Measurements from ENCODE around the gene AOPEP. TPM values are rescaled to one million over a fixed set of nuclear protein-coding genes. Genes with fewer than 3 reads are reported as not detected.

AOPEP gene
- total RNA-seq, 4 donors from 2014 or later = 56.5 to 160 (median 103) TPM

DNA sequence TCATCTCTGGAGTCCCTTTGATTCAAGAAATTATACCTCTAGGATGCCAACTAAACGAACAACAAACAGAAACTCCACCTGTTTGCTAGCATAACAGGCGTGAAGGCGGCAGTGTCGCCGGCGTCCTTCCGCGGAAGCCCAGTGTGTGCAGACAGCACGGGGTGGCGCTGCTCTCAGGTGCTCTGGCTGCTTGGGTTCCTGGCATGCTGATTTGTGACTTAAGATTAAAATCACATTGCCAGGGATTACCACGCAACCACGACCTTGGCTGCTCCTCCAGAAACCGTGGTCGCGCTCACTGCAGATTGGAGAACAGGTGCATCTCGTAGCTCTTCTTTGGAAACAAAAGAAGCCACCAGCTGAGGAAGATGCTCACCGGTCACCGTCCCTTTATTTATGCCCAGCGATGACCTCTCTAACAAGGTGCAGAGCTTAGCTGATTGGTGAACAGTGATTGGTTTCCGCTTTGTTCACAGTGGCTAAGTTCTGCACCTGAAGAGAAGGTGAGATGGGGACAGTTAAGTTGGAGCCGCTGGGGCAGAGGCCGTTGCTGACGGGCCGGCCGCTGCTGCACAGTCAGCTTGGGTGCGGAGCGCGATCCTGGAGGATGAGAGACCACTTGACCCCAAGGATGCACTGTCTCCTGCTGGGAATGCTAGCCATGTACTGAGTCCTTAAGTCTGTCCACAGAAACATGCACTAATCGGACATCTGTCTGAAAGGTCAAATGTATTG is 358.7 kb downstream of the AOPEP start:
- peak overlapping the region; percentile 84 to 96 (median 91) for H3K27ac ChIP-seq
- H3K36me3 ChIP-seq = peaks cover 0 to 19% of the 10 kb centered on the region in 2 donors
- in situ Hi-C loops (cut with MboI; ENCODE audit: low sequenced_read_pairs in 4 of 4) = no loop called here
- peak in 1 of 2 donors; percentile 73 for DNase-seq
- H3K4me1 ChIP-seq = peaks cover 72 to 79% of the 10 kb centered on the region in 2 donors
- H3K27me3 ChIP-seq = no peaks in the 10 kb centered on the region
- no peaks in the 10 kb centered on the region for H3K9me3 ChIP-seq
- intact Hi-C loops (cut with DNase I; ENCODE audit: low total_unique reads) = loop anchor here (2.0 kb wide), 1 partner anchor 42 kb away; no protein-coding TSS in a partner anchor
- peak overlapping the region in 1 of 4 donors; percentile 19 for H3K4me3 ChIP-seq
- TF ChIP-seq POLR2A (IDR thresholded peaks at IDR 0.05) (no peak), CTCF (IDR thresholded peaks at IDR 0.05 in 4 of 5, conservative IDR thresholded peaks at IDR 0.05 in 1 of 5) (no peak)
- ATAC-seq = peak; percentile 21 to 33

DNA sequence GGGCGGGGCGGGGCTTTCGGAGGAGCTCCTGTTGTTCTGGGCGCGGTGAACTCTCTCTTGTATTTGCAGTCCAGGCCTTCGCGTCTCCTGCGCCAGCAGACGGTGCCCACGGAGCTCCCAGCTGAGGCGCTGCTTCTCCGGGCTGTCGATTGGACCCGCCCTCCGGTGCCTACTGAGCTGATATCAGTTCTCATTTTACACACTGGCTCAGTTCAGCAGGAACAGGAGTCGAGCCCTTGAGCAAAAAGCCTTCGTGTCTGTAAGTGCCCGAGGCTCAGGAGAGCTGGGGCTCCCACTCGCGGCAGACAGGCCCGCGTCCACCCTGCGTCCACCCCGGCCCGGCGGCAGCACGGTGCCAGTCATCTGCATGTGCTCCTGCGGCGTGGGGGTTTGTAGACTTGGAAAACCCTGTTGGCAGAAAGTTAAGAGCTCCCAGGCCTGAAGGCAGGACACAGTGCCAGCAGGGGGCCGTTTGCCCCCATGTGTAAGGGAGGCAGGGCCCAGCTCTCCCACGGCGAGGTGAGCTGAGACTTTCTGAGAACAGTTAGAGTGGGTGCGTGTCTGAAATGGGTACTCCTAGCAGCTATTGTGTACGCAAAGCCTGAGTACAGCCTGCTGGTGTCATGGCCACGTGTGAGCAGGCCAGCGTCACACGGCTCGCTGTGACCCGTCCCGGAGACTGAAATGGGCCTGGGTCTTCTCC is 359.5 kb downstream of the AOPEP start:
- DNase-seq (peak; percentile 77), ATAC-seq (peak; percentile 18 to 47)
- H3K9me3 ChIP-seq = no peaks in the 10 kb centered on the region
- H3K4me3 ChIP-seq = no peak overlapping the region
- TF ChIP-seq CTCF (IDR thresholded peaks at IDR 0.05 in 4 of 5, conservative IDR thresholded peaks at IDR 0.05 in 1 of 5) (peak in 2 of 5 experiments; percentile 6 to 14), POLR2A (IDR thresholded peaks at IDR 0.05) (peak; percentile 12 to 23)
- H3K27me3 ChIP-seq = no peaks in the 10 kb centered on the region
- intact Hi-C loops (cut with DNase I; ENCODE audit: low total_unique reads) = loop anchor here (2.0 kb wide), 1 partner anchor 41 kb away; no protein-coding TSS in a partner anchor
- peak overlapping the region; percentile 84 to 96 (median 91) for H3K27ac ChIP-seq
- H3K4me1 ChIP-seq = peaks cover 80% of the 10 kb centered on the region in 2 donors
- in situ Hi-C loops (cut with MboI; ENCODE audit: low sequenced_read_pairs in 4 of 4) = no loop called here
- H3K36me3 ChIP-seq = peaks cover 0 to 16% of the 10 kb centered on the region in 2 donors

GRCh38 chr9:95086564-95086955 is 360.1 kb downstream of the AOPEP start:
- Histone ChIP-seq H3K4me1 (peaks cover 82 to 85% of the 10 kb centered on the region in 2 donors), H3K36me3 (peaks cover 0 to 11% of the 10 kb centered on the region in 2 donors), H3K9me3 (no peaks in the 10 kb centered on the region), H3K4me3 (no peak overlapping the region), H3K27ac (peak overlapping the region; percentile 84 to 96 (median 91)), H3K27me3 (no peaks in the 10 kb centered on the region)
- TF ChIP-seq POLR2A (IDR thresholded peaks at IDR 0.05) (no peak), CTCF (IDR thresholded peaks at IDR 0.05 in 4 of 5, conservative IDR thresholded peaks at IDR 0.05 in 1 of 5) (no peak)
- ATAC-seq (no peak), DNase-seq (peak in 1 of 2 donors; percentile 8)
- in situ Hi-C loops (cut with MboI; ENCODE audit: low sequenced_read_pairs in 4 of 4) (no loop called here), intact Hi-C loops (cut with DNase I; ENCODE audit: low total_unique reads) (no loop called here)

DNA sequence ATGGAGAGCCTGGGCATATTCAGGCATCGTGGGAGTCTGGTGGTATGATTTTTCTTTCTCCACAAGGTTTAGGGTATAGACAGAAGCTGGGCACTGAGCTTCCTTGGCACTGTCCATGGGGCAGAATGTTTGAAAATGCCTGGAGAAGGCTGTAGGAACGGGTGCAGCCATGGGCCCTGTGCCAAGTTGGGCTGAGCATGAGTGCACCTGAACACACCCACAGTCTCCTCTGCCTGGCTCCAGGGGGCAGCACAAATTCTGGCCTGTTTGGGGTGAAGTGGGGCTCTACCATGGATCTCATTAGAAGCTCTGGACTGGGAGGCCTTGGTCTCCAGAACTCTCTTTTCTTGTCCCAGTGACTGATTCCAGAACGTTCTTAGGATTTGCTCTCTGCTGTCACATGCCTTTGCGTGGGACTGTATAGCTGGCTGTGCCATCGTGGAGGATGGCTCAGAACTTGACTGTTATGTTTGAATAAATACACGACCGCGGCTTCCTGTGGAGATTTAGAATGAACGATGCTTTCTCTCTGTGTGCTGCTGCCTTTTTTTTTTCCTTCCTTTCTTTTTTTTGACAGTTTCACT is 361.3 kb downstream of the AOPEP start:
- ATAC-seq (no peak), DNase-seq (peak in 1 of 2 donors; percentile 30)
- H3K36me3 ChIP-seq = peaks cover 0 to 10% of the 10 kb centered on the region in 2 donors
- peaks cover 84 to 86% of the 10 kb centered on the region in 2 donors for H3K4me1 ChIP-seq
- peak overlapping the region; percentile 87 to 96 (median 90) for H3K27ac ChIP-seq
- H3K4me3 ChIP-seq = no peak overlapping the region
- TF ChIP-seq POLR2A (IDR thresholded peaks at IDR 0.05) (no peak), CTCF (IDR thresholded peaks at IDR 0.05 in 4 of 5, conservative IDR thresholded peaks at IDR 0.05 in 1 of 5) (no peak)
- H3K9me3 ChIP-seq = no peaks in the 10 kb centered on the region
- H3K27me3 ChIP-seq = no peaks in the 10 kb centered on the region
- in situ Hi-C loops (cut with MboI; ENCODE audit: low sequenced_read_pairs in 4 of 4) = no loop called here
- intact Hi-C loops (cut with DNase I; ENCODE audit: low total_unique reads) = loop anchor here (1.0 kb wide), 1 partner anchor 50 kb away; no protein-coding TSS in a partner anchor
